ENCODE results near the gene TRPC4AP.

DNA sequence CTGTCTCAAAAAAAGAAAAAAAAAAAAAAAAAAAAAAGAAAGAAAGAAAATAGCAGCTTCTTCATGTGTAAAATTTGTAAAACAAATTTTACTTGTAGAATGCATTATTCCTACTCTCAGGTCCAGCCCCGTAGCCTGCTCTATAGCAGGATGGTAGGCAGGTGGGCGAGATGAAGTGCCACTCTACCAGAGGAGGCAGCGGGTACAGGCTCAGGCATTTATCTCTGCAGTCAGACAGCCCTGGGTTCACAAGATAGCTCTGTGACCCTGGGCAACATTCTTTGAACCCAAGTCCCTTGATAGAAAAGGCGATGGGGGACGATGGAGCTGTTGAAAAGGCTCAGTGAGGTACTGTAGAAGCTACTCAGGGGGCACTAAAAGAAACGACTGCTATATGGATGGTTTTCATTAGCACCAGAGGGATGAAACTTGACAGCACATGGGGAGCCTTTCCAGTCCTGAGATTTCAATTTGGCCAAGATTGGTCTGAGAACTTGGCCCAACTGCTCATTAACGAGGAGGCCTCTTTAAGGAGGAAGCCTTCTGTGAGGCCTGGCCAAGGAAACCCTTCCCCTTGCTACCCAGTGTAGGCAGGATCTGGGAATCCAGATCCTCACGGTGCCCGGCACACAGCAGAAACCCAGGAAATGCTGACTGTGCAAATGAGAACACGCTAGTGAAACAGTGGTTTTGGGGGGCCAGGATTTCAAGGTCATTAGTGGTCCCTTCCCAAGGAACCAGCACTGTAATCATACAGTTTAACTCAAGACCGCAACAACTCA is 73.8 kb downstream of the TRPC4AP start:
- TF ChIP-seq, protein P1, sequence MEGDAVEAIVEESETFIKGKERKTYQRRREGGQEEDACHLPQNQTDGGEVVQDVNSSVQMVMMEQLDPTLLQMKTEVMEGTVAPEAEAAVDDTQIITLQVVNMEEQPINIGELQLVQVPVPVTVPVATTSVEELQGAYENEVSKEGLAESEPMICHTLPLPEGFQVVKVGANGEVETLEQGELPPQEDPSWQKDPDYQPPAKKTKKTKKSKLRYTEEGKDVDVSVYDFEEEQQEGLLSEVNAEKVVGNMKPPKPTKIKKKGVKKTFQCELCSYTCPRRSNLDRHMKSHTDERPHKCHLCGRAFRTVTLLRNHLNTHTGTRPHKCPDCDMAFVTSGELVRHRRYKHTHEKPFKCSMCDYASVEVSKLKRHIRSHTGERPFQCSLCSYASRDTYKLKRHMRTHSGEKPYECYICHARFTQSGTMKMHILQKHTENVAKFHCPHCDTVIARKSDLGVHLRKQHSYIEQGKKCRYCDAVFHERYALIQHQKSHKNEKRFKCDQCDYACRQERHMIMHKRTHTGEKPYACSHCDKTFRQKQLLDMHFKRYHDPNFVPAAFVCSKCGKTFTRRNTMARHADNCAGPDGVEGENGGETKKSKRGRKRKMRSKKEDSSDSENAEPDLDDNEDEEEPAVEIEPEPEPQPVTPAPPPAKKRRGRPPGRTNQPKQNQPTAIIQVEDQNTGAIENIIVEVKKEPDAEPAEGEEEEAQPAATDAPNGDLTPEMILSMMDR (IDR thresholded peaks at IDR 0.05), result no peak
- TF ChIP-seq POLR2A (IDR thresholded peaks at IDR 0.05), result no peak
